Activated CD8-positive, alpha-beta memory T cell treated with anti-CD3 and anti-CD28 coated beads for 48 hours (primary cell): ENCODE results near the gene MCRIP2.

ENCODE experiments used
- DNase-seq, 3 experiments: peaks; one replicate each; pipeline ENCODE4 v3.0.0-alpha.2; 2020; ENCODE audit warnings: low read depth in 2 of 3, low spot score in 2 of 3

Gene MCRIP2

GRCh38 chr16:695355-696089 lies 53.9 kb downstream of the MCRIP2 start:
- no peak for DNase-seq
